ENCODE data around the gene NSL1.

The NSL1 gene

DNA sequence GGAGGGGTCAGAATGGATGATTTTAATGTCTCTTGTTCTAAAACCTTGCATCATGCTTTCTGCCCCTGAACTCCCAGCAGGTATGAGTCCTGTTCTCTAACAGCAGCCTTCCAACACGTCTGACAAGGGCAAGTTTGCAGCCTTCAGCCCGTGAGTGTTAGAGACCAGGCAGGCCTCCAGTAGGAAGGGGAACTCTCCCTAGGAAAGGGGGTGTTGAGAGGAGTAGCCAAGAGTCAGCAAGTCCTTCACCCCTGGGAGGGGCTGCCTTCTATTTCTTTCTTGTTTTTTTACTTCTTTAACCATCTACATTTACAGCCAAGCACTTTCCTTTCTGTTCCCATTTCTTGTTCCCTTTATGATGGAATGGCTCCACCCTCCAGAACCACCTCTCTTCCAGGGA lies 106.1 kb downstream of the NSL1 start:
- Histone ChIP-seq H3K9ac (no peak overlapping the region), H3K4me1 (no peaks in the 10 kb centered on the region), H3K9me3 (ENCODE audit: control insufficient read depth, low read length) (no peaks in the 10 kb centered on the region), H3K27ac (no peak overlapping the region), H3K79me2 (no peaks in the 10 kb centered on the region), H3K36me3 (ENCODE audit: control insufficient read depth, insufficient read depth, low read length) (no peaks in the 10 kb centered on the region), H3K4me2 (ENCODE audit: low read length) (no peak overlapping the region), H3K4me3 (ENCODE audit: low read depth, low read length) (no peak overlapping the region), H3K27me3 (ENCODE audit: control insufficient read depth, insufficient read depth, low read length) (no peaks in the 10 kb centered on the region), H2AFZ (no peak overlapping the region)
- TF ChIP-seq, protein P1, sequence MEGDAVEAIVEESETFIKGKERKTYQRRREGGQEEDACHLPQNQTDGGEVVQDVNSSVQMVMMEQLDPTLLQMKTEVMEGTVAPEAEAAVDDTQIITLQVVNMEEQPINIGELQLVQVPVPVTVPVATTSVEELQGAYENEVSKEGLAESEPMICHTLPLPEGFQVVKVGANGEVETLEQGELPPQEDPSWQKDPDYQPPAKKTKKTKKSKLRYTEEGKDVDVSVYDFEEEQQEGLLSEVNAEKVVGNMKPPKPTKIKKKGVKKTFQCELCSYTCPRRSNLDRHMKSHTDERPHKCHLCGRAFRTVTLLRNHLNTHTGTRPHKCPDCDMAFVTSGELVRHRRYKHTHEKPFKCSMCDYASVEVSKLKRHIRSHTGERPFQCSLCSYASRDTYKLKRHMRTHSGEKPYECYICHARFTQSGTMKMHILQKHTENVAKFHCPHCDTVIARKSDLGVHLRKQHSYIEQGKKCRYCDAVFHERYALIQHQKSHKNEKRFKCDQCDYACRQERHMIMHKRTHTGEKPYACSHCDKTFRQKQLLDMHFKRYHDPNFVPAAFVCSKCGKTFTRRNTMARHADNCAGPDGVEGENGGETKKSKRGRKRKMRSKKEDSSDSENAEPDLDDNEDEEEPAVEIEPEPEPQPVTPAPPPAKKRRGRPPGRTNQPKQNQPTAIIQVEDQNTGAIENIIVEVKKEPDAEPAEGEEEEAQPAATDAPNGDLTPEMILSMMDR (IDR thresholded peaks at IDR 0.05), result no peak

DNA sequence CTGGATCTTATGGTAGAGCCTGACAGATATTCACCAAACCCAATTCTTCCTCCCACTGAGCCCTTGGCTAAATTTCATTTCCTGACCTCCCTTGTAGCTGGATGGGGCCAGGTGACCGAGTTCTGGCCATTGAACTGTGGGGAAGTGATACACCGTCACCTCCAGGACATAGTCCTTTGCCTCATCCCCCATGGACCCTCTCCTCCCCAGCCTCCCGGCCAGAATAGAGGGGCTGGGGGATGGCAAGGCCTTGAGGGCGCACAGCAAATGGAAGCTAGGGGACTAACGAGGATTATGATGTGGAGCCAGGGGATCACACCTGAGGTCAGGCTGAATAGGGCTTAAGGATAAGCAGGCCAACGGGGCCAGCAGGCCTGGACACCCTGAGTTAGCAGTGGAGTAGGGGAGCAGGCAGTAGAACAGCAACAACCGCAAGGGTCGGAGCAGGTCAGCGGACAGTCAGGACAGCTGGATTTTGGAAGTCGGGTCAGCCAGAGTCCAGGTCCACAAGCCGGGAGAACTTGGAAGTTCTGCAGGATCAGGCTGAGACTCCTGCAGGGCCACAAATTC lies 107.0 kb downstream of the NSL1 start:
- no peak overlapping the region for H2AFZ ChIP-seq
- no peak overlapping the region for H3K4me2 ChIP-seq (ENCODE audit: low read length)
- H3K27ac ChIP-seq, result no peak overlapping the region
- TF ChIP-seq, protein P1 (IDR thresholded peaks at IDR 0.05), result no peak
- no peaks in the 10 kb centered on the region for H3K79me2 ChIP-seq
- no peaks in the 10 kb centered on the region for H3K27me3 ChIP-seq (ENCODE audit: control insufficient read depth, insufficient read depth, low read length)
- H3K9me3 ChIP-seq (ENCODE audit: control insufficient read depth, low read length), result no peaks in the 10 kb centered on the region
- H3K36me3 ChIP-seq (ENCODE audit: control insufficient read depth, insufficient read depth, low read length), result no peaks in the 10 kb centered on the region
- no peak overlapping the region for H3K9ac ChIP-seq
- H3K4me1 ChIP-seq, result no peaks in the 10 kb centered on the region
- no peak overlapping the region for H3K4me3 ChIP-seq (ENCODE audit: low read depth, low read length)

DNA sequence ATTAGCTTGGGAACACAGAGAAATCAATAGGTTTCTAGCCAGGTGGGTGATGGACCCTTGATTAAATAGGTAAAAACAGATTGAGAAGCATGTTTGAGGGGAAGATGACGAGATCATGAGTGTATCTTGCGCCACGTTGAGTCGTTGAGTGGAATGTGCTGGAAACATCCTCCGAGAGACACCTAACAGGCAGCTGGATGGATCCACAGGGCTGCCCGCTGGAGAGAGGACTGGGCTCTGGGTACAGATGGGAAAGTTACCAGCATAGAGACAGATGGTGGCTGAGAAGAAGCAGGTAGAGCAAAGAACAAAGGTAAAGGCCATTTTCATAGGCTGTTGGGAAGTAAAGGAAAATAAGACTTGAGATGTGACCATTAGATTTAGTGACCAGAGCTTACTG lies 107.5 kb downstream of the NSL1 start:
- Histone ChIP-seq H2AFZ (no peak overlapping the region), H3K9ac (no peak overlapping the region), H3K9me3 (ENCODE audit: control insufficient read depth, low read length) (no peaks in the 10 kb centered on the region), H3K36me3 (ENCODE audit: control insufficient read depth, insufficient read depth, low read length) (no peaks in the 10 kb centered on the region), H3K79me2 (no peaks in the 10 kb centered on the region), H3K4me2 (ENCODE audit: low read length) (no peak overlapping the region), H3K4me3 (ENCODE audit: low read depth, low read length) (no peak overlapping the region), H3K4me1 (no peaks in the 10 kb centered on the region), H3K27me3 (ENCODE audit: control insufficient read depth, insufficient read depth, low read length) (no peaks in the 10 kb centered on the region), H3K27ac (no peak overlapping the region)
- TF ChIP-seq, protein P1 (IDR thresholded peaks at IDR 0.05), result no peak

DNA sequence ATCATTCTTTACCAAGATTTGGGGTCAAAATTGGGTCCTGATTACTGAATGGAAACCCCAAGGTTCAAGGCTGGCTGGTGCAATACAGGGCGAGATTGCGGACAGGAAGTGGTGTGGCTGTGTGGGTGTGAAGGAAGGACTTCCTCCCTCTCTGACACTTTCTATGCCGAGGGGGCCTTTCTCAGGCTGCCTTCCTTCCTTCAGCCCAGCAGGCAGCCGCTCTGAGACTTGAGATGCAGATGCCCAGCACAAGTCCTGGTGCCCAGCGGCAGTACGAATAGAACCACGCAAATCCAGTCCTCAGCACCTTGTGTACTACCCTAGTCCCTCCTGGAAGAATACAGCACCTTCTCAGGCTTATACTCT lies 108.2 kb downstream of the NSL1 start:
- Histone ChIP-seq H3K9me3 (ENCODE audit: control insufficient read depth, low read length) (no peaks in the 10 kb centered on the region), H3K9ac (no peak overlapping the region), H3K4me2 (ENCODE audit: low read length) (no peak overlapping the region), H3K27me3 (ENCODE audit: control insufficient read depth, insufficient read depth, low read length) (no peaks in the 10 kb centered on the region), H3K36me3 (ENCODE audit: control insufficient read depth, insufficient read depth, low read length) (no peaks in the 10 kb centered on the region), H3K27ac (no peak overlapping the region), H3K4me3 (ENCODE audit: low read depth, low read length) (no peak overlapping the region), H3K79me2 (no peaks in the 10 kb centered on the region), H3K4me1 (no peaks in the 10 kb centered on the region), H2AFZ (no peak overlapping the region)
- TF ChIP-seq, protein P1 (IDR thresholded peaks at IDR 0.05), result no peak

DNA sequence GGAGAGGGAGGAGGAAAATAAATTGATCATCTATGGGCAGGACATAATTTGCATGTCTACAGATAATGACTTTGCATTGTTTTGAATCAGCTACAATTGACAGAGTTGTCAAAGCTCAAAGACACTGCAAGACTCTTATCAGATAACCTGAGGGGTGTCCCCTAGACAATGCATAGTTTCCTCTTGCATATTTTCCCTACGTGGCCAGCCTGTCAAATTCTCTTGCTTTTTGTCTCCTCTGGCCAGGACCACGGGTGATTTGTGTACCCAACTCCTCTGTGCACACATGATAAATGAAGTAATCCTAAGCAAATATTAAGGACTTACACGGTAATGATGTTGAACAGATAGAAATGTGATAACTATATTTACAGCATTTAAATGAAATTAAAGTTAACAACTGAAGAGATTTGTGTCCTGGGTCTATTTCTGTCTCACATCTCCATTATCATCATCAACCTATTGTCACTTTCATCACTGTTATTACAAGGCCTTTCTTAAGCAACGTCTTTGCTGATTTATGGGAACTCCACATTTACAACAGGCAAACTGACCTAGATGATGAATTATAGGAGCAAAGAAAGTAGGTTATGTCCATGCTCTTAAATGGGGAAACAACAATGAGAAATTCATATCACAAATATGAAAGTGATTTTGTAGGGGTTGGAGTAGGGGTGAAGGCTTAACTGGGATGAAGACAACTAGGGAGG lies 110.7 kb downstream of the NSL1 start:
- no peaks in the 10 kb centered on the region for H3K36me3 ChIP-seq (ENCODE audit: control insufficient read depth, insufficient read depth, low read length)
- no peak overlapping the region for H3K4me3 ChIP-seq (ENCODE audit: low read depth, low read length)
- no peaks in the 10 kb centered on the region for H3K79me2 ChIP-seq
- no peak overlapping the region for H3K27ac ChIP-seq
- H3K9me3 ChIP-seq (ENCODE audit: control insufficient read depth, low read length), result no peaks in the 10 kb centered on the region
- TF ChIP-seq, protein P1 (IDR thresholded peaks at IDR 0.05), result no peak
- no peak overlapping the region for H3K4me2 ChIP-seq (ENCODE audit: low read length)
- no peaks in the 10 kb centered on the region for H3K27me3 ChIP-seq (ENCODE audit: control insufficient read depth, insufficient read depth, low read length)
- no peak overlapping the region for H3K9ac ChIP-seq
- no peak overlapping the region for H2AFZ ChIP-seq
- H3K4me1 ChIP-seq, result no peaks in the 10 kb centered on the region
